ENCODE results near the gene SURF2. TPM values are rescaled to one million over a fixed set of nuclear protein-coding genes. Genes with fewer than 3 reads are reported as not detected.

SURF2 gene
- polyA plus RNA-seq, 3 donors, result 17.5 to 24.7 (median 17.6) TPM

DNA sequence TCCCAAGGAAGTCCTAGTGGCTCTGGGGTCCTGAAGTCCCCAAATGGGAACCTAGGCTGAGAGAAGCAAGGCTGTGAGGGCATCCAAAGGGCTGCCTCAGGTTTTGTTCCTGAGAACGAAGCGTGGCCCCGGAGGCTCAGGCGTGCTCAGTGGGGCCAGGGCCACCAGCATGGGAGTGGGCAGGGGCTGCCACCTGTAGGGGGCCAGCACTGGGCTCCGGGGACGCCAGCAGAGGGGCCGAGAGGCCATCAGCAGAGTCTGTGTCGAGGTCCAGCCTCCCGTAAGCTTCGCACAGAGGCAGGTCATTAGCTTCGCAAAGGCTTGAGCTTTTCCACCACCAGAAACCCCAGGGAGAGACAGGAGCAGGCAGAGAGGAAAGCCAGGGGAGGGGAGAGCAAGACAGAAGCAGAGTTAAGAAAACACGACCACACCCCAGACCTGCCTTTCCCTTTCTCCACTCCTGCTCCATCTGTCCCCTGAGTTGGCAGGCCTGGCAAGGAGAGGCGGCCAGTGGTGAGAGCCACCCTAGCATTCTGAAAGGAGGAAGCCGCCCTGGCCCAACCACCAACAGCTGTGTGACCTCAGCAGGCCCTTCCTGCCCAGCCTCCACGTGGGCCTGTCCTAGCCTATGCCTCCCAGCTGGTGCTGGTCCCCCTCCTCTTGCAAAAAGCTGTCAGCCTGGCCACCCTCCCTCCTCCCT lies 14.8 kb upstream of the SURF2 start:
- H3K79me2 ChIP-seq (ENCODE audit: insufficient read depth, low read length), result peaks cover 23% of the 10 kb centered on the region
- Mint-ChIP-seq H3K27me3 (ENCODE audit: low read depth in 3 of 3) (no peaks in the 10 kb centered on the region), H3K27ac (peak overlapping the region; percentile 87 to 93 (median 92)), H3K4me1 (peaks cover 55% of the 10 kb centered on the region), H3K4me3 (peak overlapping the region; percentile 73 to 88), H3K9me3 (no peaks in the 10 kb centered on the region), H3K36me3 (peaks cover 53 to 85% of the 10 kb centered on the region in 2 donors)
- peak; percentile 67 to 74 (median 69) for DNase-seq
- H4K20me1 ChIP-seq (ENCODE audit: insufficient read depth, low read length), result peaks cover 8% of the 10 kb centered on the region
- H3K27me3 ChIP-seq (ENCODE audit: control insufficient read depth in 2 of 2, insufficient read depth in 2 of 2, low read length in 2 of 2), result no peaks in the 10 kb centered on the region
- peaks cover 53 to 59% of the 10 kb centered on the region in 2 donors for H3K4me1 ChIP-seq (ENCODE audit: control insufficient read depth in 1 of 2, insufficient read depth in 2 of 2, low read length in 2 of 2)
- H2AFZ ChIP-seq (ENCODE audit: insufficient read depth, low read depth, low read length, poor library complexity, severe bottlenecking), result peak overlapping the region; percentile 38
- peak overlapping the region; percentile 74 to 83 for H3K27ac ChIP-seq (ENCODE audit: low read depth in 1 of 2, low read length in 2 of 2)
- peak overlapping the region; percentile 54 for H3K9ac ChIP-seq (ENCODE audit: insufficient read depth, low read length, poor library complexity, severe bottlenecking)
- H3K9me3 ChIP-seq (replicated peaks in 1 of 2; ENCODE audit: control insufficient read depth in 1 of 2, insufficient read depth in 1 of 2, low read length in 2 of 2), result no peaks in the 10 kb centered on the region
- peak overlapping the region; percentile 83 for H3K4me2 ChIP-seq (replicated peaks; ENCODE audit: extremely low read depth, low read length, poor library complexity, severe bottlenecking)
- peak overlapping the region; percentile 3 to 74 (median 46) for H3K4me3 ChIP-seq (replicated peaks in 1 of 3; ENCODE audit: low read depth in 2 of 3, low read length in 3 of 3)
- intact Hi-C loops (cut with micrococcal nuclease), result loop anchor here in 1 of 2 donors (5.0 kb wide), 1 partner anchor 309 kb away; the partner anchor contains the start of gene GTF3C5
- WGBS (ENCODE audit: insufficient coverage), result 66% methylated on average over 10 of the region's 15 CpGs
- TF ChIP-seq, protein P1, sequence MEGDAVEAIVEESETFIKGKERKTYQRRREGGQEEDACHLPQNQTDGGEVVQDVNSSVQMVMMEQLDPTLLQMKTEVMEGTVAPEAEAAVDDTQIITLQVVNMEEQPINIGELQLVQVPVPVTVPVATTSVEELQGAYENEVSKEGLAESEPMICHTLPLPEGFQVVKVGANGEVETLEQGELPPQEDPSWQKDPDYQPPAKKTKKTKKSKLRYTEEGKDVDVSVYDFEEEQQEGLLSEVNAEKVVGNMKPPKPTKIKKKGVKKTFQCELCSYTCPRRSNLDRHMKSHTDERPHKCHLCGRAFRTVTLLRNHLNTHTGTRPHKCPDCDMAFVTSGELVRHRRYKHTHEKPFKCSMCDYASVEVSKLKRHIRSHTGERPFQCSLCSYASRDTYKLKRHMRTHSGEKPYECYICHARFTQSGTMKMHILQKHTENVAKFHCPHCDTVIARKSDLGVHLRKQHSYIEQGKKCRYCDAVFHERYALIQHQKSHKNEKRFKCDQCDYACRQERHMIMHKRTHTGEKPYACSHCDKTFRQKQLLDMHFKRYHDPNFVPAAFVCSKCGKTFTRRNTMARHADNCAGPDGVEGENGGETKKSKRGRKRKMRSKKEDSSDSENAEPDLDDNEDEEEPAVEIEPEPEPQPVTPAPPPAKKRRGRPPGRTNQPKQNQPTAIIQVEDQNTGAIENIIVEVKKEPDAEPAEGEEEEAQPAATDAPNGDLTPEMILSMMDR (IDR thresholded peaks at IDR 0.05), result no peak
- peaks cover 38 to 43% of the 10 kb centered on the region in 2 donors for H3K36me3 ChIP-seq (replicated peaks in 1 of 2; ENCODE audit: control insufficient read depth in 1 of 2, insufficient read depth in 2 of 2, low read length in 2 of 2)

DNA sequence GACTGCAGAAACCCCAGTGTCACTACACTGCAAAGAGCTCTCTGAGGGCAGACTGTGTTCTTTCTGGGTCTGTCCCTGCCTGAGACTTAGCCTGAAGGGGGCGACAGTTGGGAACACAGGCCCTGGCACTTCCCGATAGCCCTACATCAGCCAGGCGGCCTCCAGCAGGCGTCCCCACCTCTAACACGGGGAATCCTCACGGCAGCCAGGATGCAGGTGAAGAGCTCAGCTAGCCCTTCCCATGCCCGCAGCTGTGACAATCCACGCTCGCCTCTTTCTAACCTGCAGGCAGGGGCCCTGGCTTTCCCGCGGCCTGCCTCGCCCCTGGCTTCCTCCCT lies 14.3 kb upstream of the SURF2 start:
- Histone ChIP-seq H3K4me2 (replicated peaks; ENCODE audit: extremely low read depth, low read length, poor library complexity, severe bottlenecking) (peak overlapping the region; percentile 83), H3K9me3 (replicated peaks in 1 of 2; ENCODE audit: control insufficient read depth in 1 of 2, insufficient read depth in 1 of 2, low read length in 2 of 2) (no peaks in the 10 kb centered on the region), H3K79me2 (ENCODE audit: insufficient read depth, low read length) (peaks cover 28% of the 10 kb centered on the region), H3K4me1 (ENCODE audit: control insufficient read depth in 1 of 2, insufficient read depth in 2 of 2, low read length in 2 of 2) (peaks cover 57 to 59% of the 10 kb centered on the region in 2 donors), H3K4me3 (replicated peaks in 1 of 3; ENCODE audit: low read depth in 2 of 3, low read length in 3 of 3) (peak overlapping the region in 1 of 3 experiments; percentile 74), H4K20me1 (ENCODE audit: insufficient read depth, low read length) (peaks cover 13% of the 10 kb centered on the region), H3K9ac (ENCODE audit: insufficient read depth, low read length, poor library complexity, severe bottlenecking) (peak overlapping the region; percentile 54), H3K27ac (ENCODE audit: low read depth in 1 of 2, low read length in 2 of 2) (peak overlapping the region; percentile 74 to 83), H2AFZ (ENCODE audit: insufficient read depth, low read depth, low read length, poor library complexity, severe bottlenecking) (peak overlapping the region; percentile 38), H3K36me3 (replicated peaks in 1 of 2; ENCODE audit: control insufficient read depth in 1 of 2, insufficient read depth in 2 of 2, low read length in 2 of 2) (peaks cover 38 to 43% of the 10 kb centered on the region in 2 donors), H3K27me3 (ENCODE audit: control insufficient read depth in 2 of 2, insufficient read depth in 2 of 2, low read length in 2 of 2) (no peaks in the 10 kb centered on the region)
- intact Hi-C loops (cut with micrococcal nuclease), result loop anchor here in 1 of 2 donors (5.0 kb wide), 1 partner anchor 310 kb away; the partner anchor contains the start of gene GTF3C5
- 65% methylated on average over 12 of the region's 12 CpGs for WGBS (ENCODE audit: insufficient coverage)
- no peaks in the 10 kb centered on the region for H3K27me3 Mint-ChIP-seq (ENCODE audit: low read depth in 3 of 3)
- TF ChIP-seq, protein P1 (IDR thresholded peaks at IDR 0.05), result peak; percentile 35
- peak overlapping the region; percentile 73 to 88 for H3K4me3 Mint-ChIP-seq
- H3K4me1 Mint-ChIP-seq, result peaks cover 59% of the 10 kb centered on the region
- H3K27ac Mint-ChIP-seq, result peak overlapping the region; percentile 82 to 93 (median 92)
- DNase-seq, result no peak
- peaks cover 0 to 2% (median 0%) of the 10 kb centered on the region in 7 donors for H3K9me3 Mint-ChIP-seq
- H3K36me3 Mint-ChIP-seq, result peaks cover 53 to 83% of the 10 kb centered on the region in 2 donors
